Duodenal mucosa (tissue), 2 donors: ENCODE data around the gene CHMP3.

Experiments
- H3K27ac ChIP-seq: one replicate; pipeline ENCODE4 v1.7.0; 2013; ENCODE audit warnings: low read depth, low read length
- H3K27me3 ChIP-seq, 2 donors: one replicate each; pipeline ENCODE4 v1.7.0; 2013; ENCODE audit warnings: low read length in 2 of 2, control low read depth in 1 of 2; ENCODE audit not compliant: insufficient read depth in 2 of 2, control insufficient read depth in 1 of 2
- H3K36me3 ChIP-seq, 2 donors: one replicate each; pipeline ENCODE4 v1.7.0; 2013; ENCODE audit warnings: low read length in 2 of 2, control low read depth in 1 of 2; ENCODE audit not compliant: insufficient read depth in 2 of 2, control insufficient read depth in 1 of 2
- H3K4me1 ChIP-seq, 2 donors: one replicate each; pipeline ENCODE4 v1.7.0; 2013; ENCODE audit warnings: low read length in 2 of 2, control low read depth in 1 of 2; ENCODE audit not compliant: insufficient read depth in 2 of 2, control insufficient read depth in 1 of 2
- H3K4me3 ChIP-seq, 2 donors: one replicate each; pipeline ENCODE4 v1.7.0; 2013; ENCODE audit warnings: low read length in 2 of 2, low read depth in 1 of 2
- H3K9ac ChIP-seq, 2 donors: one replicate each; pipeline ENCODE4 v1.7.0; 2013; ENCODE audit warnings: low read length in 2 of 2, low read depth in 1 of 2
- H3K9me3 ChIP-seq, 2 donors: one replicate each; pipeline ENCODE4 v1.7.0; 2013; ENCODE audit warnings: low read length in 2 of 2, control low read depth in 1 of 2; ENCODE audit not compliant: control insufficient read depth in 1 of 2

The CHMP3 gene

GRCh38 chr2:86453836-86454235 lies 109.4 kb downstream of the CHMP3 start:
- Histone ChIP-seq H3K4me1 (peaks cover 8 to 22% of the 10 kb centered on the region in 2 donors), H3K9ac (no peak overlapping the region), H3K27me3 (no peaks in the 10 kb centered on the region), H3K36me3 (peaks cover 35 to 67% of the 10 kb centered on the region in 2 donors), H3K27ac (no peak overlapping the region), H3K9me3 (no peaks in the 10 kb centered on the region), H3K4me3 (peak overlapping the region in 1 of 2 donors; percentile 13)
